Middle frontal gyrus (tissue), 1 donor: ENCODE measurements around the gene ZFAND4.
"Not testable (repeated sequence)": the region's sequence is repeated elsewhere in the genome, so short reads cannot be mapped to it uniquely, and the experiment has no call there.

Experiments
- DNase-seq: peaks from one replicate; pipeline ENCODE4 v3.0.0-alpha.2; 2015; ENCODE audit warnings: low spot score; ENCODE audit errors: extremely low spot score

ZFAND4 gene

GRCh38 chr10:45640941-45641340 is 31.6 kb downstream of the ZFAND4 start:
- DNase-seq, result no peak

- DNase-seq, result no peak
Observed at GRCh38 chr10:45640049-45640448, 32.5 kb downstream of the ZFAND4 start.

GRCh38 chr10:45627412-45628048 is 45.0 kb downstream of the ZFAND4 start:
- DNase-seq, result no peak

- DNase-seq, result no peak
Observed at GRCh38 chr10:45625879-45626278, 46.7 kb downstream of the ZFAND4 start.

GRCh38 chr10:45624724-45625123 is 47.8 kb downstream of the ZFAND4 start:
- no peak for DNase-seq

- no peak for DNase-seq
Observed at GRCh38 chr10:45614869-45615268, 57.7 kb downstream of the ZFAND4 start.

- DNase-seq, result no peak
Observed at GRCh38 chr10:45612741-45613140, 59.8 kb downstream of the ZFAND4 start.

GRCh38 chr10:45608052-45608451 is 64.5 kb downstream of the ZFAND4 start:
- no peak for DNase-seq

GRCh38 chr10:45607276-45607675 is 65.3 kb downstream of the ZFAND4 start:
- no peak for DNase-seq

- DNase-seq, result no peak
Observed at GRCh38 chr10:45602836-45603235, 69.7 kb downstream of the ZFAND4 start.

GRCh38 chr10:45602082-45602730 is 70.4 kb downstream of the ZFAND4 start:
- DNase-seq, result no peak

GRCh38 chr10:45601254-45601930 is 71.2 kb downstream of the ZFAND4 start:
- DNase-seq, result not testable (repeated sequence)

- DNase-seq, result not testable (repeated sequence)
Observed at GRCh38 chr10:45600337-45601253, 72.0 kb downstream of the ZFAND4 start.

GRCh38 chr10:45599646-45600045 is 72.9 kb downstream of the ZFAND4 start:
- no peak for DNase-seq

- DNase-seq, result no peak
Observed at GRCh38 chr10:45599021-45599603, 73.5 kb downstream of the ZFAND4 start.

GRCh38 chr10:45596526-45596925 is 76.0 kb downstream of the ZFAND4 start:
- no peak for DNase-seq

- peak; percentile 94 for DNase-seq
Observed at GRCh38 chr10:45594276-45595157, 78.1 kb downstream of the ZFAND4 start.

- no peak for DNase-seq
Observed at GRCh38 chr10:45593938-45594275, 78.7 kb downstream of the ZFAND4 start.

- DNase-seq, result no peak
Observed at GRCh38 chr10:45592926-45593325, 79.6 kb downstream of the ZFAND4 start.

- DNase-seq, result no peak
Observed at GRCh38 chr10:45592432-45592831, 80.1 kb downstream of the ZFAND4 start.
